Measurements from ENCODE around the gene NPL.

Gene NPL

GRCh38 chr1:182848736-182849135, 59.2 kb downstream of the NPL start:
- DNase-seq (ENCODE audit: insufficient read length, low spot score) (no peak), FAIRE-seq (peak; percentile 72)
- TF ChIP-seq CTCF (IDR thresholded peaks at IDR 0.05; ENCODE audit: insufficient read depth, missing control alignments): no peak

GRCh38 chr1:182850319-182850718, 60.7 kb downstream of the NPL start:
- FAIRE-seq (no peak), DNase-seq (ENCODE audit: insufficient read length, low spot score) (no peak)
- no peak for TF ChIP-seq CTCF (IDR thresholded peaks at IDR 0.05; ENCODE audit: insufficient read depth, missing control alignments)

- no peak for DNase-seq (ENCODE audit: insufficient read length, low spot score)
- peak; percentile 25 for FAIRE-seq
- no peak for TF ChIP-seq CTCF (IDR thresholded peaks at IDR 0.05; ENCODE audit: insufficient read depth, missing control alignments)
These were observed 62.3 kb downstream of the NPL start for GRCh38 chr1:182851825-182852224.

GRCh38 chr1:182855911-182856310, 66.3 kb downstream of the NPL start:
- FAIRE-seq (peak; percentile 67), DNase-seq (ENCODE audit: insufficient read length, low spot score) (no peak)
- no peak for TF ChIP-seq CTCF (IDR thresholded peaks at IDR 0.05; ENCODE audit: insufficient read depth, missing control alignments)

- FAIRE-seq: no peak
These were observed 67.6 kb downstream of the NPL start for GRCh38 chr1:182857212-182857611.

GRCh38 chr1:182860658-182861057, 71.1 kb downstream of the NPL start:
- TF ChIP-seq CTCF (IDR thresholded peaks at IDR 0.05; ENCODE audit: insufficient read depth, missing control alignments): no peak
- DNase-seq (ENCODE audit: insufficient read length, low spot score) (no peak), FAIRE-seq (no peak)

More at GRCh38 chr1:182857212-182857611, 67.6 kb downstream of the NPL start:
- no peak for DNase-seq (ENCODE audit: insufficient read length, low spot score)
- no peak for TF ChIP-seq CTCF (IDR thresholded peaks at IDR 0.05; ENCODE audit: insufficient read depth, missing control alignments)

- DNase-seq (ENCODE audit: insufficient read length, low spot score) (no peak), FAIRE-seq (peak; percentile 55)
- TF ChIP-seq CTCF (IDR thresholded peaks at IDR 0.05; ENCODE audit: insufficient read depth, missing control alignments): no peak
These were observed 72.4 kb downstream of the NPL start for GRCh38 chr1:182861994-182862393.

Data from D721Med (cell line).